G401.6 (cell line): ENCODE results near the gene TRAPPC10.
"Not testable (repeated sequence)": the region's sequence is repeated elsewhere in the genome, so short reads cannot be mapped to it uniquely, and the experiment has no call there.

Experiments
- FAIRE-seq: peaks from 2 replicates; lab custom pipeline; 2012; peaks lifted over from hg19 to GRCh38; lab: Jason Lieb, UNC

TRAPPC10 gene

DNA sequence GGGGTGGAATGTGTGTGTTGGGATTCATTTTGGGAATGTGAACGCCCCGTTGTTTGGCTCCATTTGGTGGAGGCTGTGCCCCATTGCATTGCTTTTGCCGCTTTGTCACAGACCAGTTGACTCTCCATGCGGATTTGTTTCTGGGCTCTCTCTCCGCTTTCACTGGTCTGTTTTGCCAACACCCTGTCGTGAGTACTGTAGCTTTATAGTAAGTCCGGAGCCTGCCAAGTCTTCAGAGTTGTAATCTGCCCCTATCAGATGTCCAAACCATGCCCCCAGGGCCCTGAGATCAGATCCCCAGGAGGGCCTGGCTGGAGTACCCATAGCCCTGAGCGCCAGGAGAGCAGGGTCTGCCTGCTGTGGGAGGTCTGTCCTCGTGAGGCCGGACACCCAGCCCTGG lies 138.1 kb downstream of the TRAPPC10 start:
- not testable (repeated sequence) for FAIRE-seq

DNA sequence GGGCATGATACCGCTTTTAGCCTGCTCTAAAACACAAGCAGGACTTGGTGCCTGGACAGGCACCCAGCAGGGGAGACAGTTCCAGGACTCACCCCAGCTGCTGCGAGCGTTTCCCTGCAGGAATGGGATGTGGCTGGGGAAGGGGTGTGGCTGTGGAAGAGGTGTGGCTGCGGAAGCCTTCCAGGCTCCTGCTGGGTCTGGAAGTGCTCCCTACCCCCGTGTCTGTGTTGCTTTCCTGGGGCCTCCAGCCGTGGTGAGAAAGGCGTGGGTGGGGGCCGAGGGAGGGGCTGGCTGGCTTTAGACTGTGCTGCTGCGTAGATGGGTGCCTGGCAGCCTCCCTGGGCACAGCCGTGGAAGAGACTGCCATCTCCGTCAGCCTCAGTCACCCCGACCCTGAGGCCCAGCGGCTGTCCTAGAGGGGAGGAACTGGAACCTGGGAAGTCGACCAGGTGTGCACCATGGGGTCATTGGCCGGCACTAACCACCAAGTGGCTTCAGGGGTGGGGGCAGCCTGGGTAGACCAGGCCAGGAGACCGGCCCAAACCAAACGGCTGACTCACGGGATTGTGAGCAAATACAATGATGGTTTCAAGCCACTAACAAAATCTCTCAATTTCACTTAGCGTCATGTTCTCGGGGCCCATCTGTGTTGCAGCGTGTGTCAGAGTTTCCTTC lies 141.2 kb downstream of the TRAPPC10 start:
- not testable (repeated sequence) for FAIRE-seq

- not testable (repeated sequence) for FAIRE-seq
Measured at GRCh38 chr21:44153889-44154228, 141.8 kb downstream of the TRAPPC10 start.

DNA sequence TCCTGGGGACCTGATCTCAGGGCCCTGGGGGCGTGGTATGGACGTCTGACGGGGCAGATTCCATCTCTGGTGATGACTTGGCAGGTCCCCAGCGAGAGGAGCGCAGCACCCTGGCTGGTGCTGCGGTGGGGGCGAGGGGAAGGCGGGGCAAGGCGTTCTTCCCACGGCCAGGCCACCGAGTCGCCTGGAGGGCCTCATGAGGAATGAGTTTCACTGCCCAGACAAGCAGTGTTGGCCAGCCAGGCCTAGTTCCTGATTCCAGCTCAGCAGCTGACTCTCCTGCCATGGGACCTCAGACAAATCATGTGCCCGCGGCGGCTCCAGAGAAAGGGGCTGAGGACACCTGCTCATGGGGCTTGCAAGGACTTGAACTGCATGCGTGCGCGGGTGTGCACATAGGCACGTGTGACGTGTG lies 142.7 kb downstream of the TRAPPC10 start:
- not testable (repeated sequence) for FAIRE-seq

DNA sequence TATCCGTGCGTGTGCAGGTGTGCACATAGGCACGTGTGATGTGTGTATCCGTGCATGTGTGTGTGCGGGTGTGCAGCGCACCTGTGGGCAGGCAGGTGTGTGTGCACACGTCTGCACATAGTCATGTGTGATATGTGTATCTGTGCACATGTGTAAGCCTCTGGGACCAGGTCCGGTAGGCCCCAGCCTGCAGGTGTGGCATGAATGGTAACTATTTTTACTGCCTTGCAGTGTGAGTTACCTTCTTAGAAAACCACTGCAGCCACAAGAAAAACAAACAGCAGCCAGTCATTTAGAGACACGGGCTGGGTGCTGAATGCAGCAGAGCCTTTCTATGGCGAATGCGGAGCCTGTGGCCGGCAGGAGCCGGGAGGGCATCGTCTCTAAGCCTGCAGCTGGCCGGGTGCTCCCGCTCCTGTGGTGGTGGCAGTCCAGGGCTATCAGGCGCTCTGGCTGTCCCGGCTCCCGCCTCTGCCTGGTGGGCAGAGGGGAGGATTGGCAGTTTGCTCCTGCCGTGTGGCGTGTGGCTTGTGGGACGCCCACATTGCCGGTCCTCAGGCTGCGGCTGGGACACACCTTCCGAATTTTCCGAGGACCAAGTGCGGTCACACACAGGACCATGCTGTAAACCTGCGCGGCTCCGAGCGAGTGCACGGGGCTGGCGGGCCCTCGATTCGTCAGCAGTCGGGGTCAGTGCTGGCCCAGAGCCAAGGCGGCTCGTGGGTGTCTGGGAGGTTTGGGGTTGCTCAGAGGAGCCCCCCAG lies 143.3 kb downstream of the TRAPPC10 start:
- FAIRE-seq = not testable (repeated sequence)

DNA sequence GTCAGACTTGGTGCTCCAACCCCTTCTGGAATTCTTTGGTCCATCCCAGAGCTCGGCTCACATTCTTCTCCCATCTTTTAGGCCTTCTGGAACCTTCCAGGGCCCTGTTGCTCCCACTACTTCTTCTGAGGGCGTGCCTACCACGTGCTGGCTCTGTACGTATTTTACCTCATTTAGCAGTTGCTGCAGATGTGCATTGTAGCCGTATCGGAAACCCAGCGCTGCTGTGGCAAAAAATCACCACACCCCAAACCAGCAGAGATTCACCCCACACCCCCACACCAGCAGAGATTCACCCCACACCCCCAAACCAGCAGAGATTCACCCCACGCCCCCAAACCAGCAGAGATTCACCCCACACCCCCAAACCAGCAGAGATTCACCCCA lies 143.9 kb downstream of the TRAPPC10 start:
- not testable (repeated sequence) for FAIRE-seq
